Kidney (tissue), 14 donors: Measurements from ENCODE around the gene FAM114A2. TPM values are rescaled to one million over a fixed set of nuclear protein-coding genes. Genes with fewer than 3 reads are reported as not detected.

Experiments used
- DNase-seq, 5 donors: peaks; one replicate each; pipeline ENCODE4 v3.0.0-alpha.2; 2013 to 2020
- FAIRE-seq: peaks from 2 replicates; lab custom pipeline; 2012; peaks lifted over from hg19 to GRCh38; lab: Jason Lieb, UNC
- H3K27ac ChIP-seq, 2 donors: one replicate each; pipeline ENCODE4 v1.7.0; 2013; ENCODE audit warnings: low read depth in 2 of 2, low read length in 2 of 2, inconsistent platforms in 1 of 2
- H3K27me3 ChIP-seq: one replicate; pipeline ENCODE4 v1.7.1; 2013; ENCODE audit warnings: low read length, inconsistent platforms; ENCODE audit not compliant: control insufficient read depth, insufficient read depth
- H3K36me3 ChIP-seq, 3 donors: one replicate each; pipeline versions ENCODE4 v1.7.0 to v1.7.1; 2013; ENCODE audit warnings: low read length in 3 of 3, control low read depth in 1 of 3, inconsistent platforms in 1 of 3; ENCODE audit not compliant: insufficient read depth in 3 of 3, control insufficient read depth in 2 of 3
- H3K4me1 ChIP-seq, 3 donors: one replicate each; pipeline versions ENCODE4 v1.7.0 to v1.7.1; 2013; ENCODE audit warnings: low read length in 3 of 3, inconsistent platforms in 1 of 3, low read depth in 1 of 3; ENCODE audit not compliant: control insufficient read depth in 2 of 3, insufficient read depth in 2 of 3
- H3K4me3 ChIP-seq, 3 donors: one replicate each; pipeline versions ENCODE4 v1.7.0 to v1.8.1; 2013; ENCODE audit warnings: low read length in 3 of 3, control low read depth in 1 of 3, inconsistent platforms in 1 of 3
- H3K9ac ChIP-seq, 3 donors: one replicate each; pipeline versions ENCODE4 v1.7.0 to v1.7.1; 2013; ENCODE audit warnings: low read length in 3 of 3, control low read depth in 1 of 3, inconsistent platforms in 1 of 3
- H3K9me3 ChIP-seq, 3 donors: one replicate each; pipeline versions ENCODE4 v1.7.0 to v1.7.1; 2013; ENCODE audit warnings: low read length in 3 of 3, control low read depth in 1 of 3, inconsistent platforms in 1 of 3; ENCODE audit not compliant: control insufficient read depth in 2 of 3, insufficient read depth in 1 of 3
- intact Hi-C: fragments of 100-400 bp; cut with DNase I; formaldehyde crosslinking; loops from one replicate; pipeline ENCODE4 v1.11.1; 2022
- polyA plus RNA-seq: library from polyadenylated mRNA; stranded (reverse); fragments of 350-450 nt; fragmentation: Illumina TruSeq; extraction: RNeasy Lipid Tissue Mini Kit (QIAGEN cat#74804); gene quantifications from one replicate; pipeline ENCODE4 v1.2.3, GENCODE V29; 2014; ENCODE audit warnings: low read depth, low replicate concordance; ENCODE audit not compliant: insufficient read depth
- total RNA-seq: library from RNA; stranded (reverse); fragmentation: NEBNext Ultra II Directional; extraction: Animal tissue kit (Norgen Biotek cat#: 25700); gene quantifications from one replicate; pipeline ENCODE4 v1.2.1, GENCODE V29; 2021
- TF ChIP-seq, protein P1 (sequence below): IDR thresholded peaks from 3 replicates; pipeline ENCODE4 v1.5.1; 2012; ENCODE audit warnings: mild to moderate bottlenecking, moderate library complexity, borderline replicate concordance; ENCODE audit not compliant: insufficient read depth; ENCODE audit errors: extremely low read depth
- donor health status: control.
- donor health status: control.
- donor health status: control.
- donor health status: control.
- donor health status: control.
- donor health status: DM: yes; HTN: yes; CAD: no.
- donor health status: Normal renal cell carcinoma (clear cell type).

The FAM114A2 gene
- total and polyA plus RNA-seq, 2 donors from 2014 or later: 12.9 to 36.2 TPM

DNA sequence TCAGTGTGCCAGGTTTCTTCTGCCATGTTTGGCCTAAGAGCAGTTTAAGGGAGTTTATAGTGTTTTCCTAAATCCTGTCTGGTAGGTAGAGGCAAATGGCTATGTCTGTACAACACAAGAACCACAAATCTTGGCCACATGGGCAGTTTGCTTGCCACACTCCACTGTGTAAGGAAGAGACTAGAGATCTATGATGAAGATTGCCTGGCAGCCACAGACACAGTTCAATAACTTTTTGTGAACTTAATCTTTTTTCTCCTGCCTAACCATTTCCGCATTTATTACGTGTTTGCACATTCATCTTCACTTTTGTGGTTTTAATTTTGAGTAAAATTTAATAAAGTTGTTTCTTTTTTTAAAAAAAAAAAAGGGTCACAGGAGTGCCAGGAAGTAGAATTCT lies 5.9 kb upstream of the FAM114A2 start:
- Histone ChIP-seq H3K4me3 (no peak overlapping the region), H3K27ac (no peak overlapping the region), H3K4me1 (peaks cover 0 to 8% (median 4%) of the 10 kb centered on the region in 3 donors), H3K9ac (no peak overlapping the region), H3K9me3 (no peaks in the 10 kb centered on the region), H3K36me3 (no peaks in the 10 kb centered on the region), H3K27me3 (no peaks in the 10 kb centered on the region)
- no peak for DNase-seq
- no peak for FAIRE-seq
- intact Hi-C loops: no loop called here
- TF ChIP-seq, protein P1, sequence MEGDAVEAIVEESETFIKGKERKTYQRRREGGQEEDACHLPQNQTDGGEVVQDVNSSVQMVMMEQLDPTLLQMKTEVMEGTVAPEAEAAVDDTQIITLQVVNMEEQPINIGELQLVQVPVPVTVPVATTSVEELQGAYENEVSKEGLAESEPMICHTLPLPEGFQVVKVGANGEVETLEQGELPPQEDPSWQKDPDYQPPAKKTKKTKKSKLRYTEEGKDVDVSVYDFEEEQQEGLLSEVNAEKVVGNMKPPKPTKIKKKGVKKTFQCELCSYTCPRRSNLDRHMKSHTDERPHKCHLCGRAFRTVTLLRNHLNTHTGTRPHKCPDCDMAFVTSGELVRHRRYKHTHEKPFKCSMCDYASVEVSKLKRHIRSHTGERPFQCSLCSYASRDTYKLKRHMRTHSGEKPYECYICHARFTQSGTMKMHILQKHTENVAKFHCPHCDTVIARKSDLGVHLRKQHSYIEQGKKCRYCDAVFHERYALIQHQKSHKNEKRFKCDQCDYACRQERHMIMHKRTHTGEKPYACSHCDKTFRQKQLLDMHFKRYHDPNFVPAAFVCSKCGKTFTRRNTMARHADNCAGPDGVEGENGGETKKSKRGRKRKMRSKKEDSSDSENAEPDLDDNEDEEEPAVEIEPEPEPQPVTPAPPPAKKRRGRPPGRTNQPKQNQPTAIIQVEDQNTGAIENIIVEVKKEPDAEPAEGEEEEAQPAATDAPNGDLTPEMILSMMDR: no peak

DNA sequence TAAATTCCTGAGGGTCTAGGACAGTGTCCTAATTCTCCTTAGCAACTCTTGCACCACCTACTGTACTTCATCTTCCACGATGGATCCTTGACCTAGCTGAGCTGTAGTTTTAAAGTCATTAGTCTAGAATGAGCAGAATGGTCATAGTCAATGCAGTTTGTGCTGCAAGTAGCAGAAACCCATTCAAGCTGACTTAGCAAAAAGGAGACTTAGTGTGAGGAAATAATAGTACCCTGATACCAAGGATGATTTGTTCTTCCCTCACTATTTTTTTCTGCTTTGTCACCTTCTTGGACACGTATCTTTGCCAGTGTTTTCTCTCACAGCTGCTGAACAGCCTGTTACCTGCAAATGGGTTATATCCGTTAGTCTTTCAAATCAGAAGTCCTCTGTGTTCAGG lies 5.4 kb upstream of the FAM114A2 start:
- Histone ChIP-seq H3K36me3 (no peaks in the 10 kb centered on the region), H3K9me3 (no peaks in the 10 kb centered on the region), H3K4me3 (no peak overlapping the region), H3K9ac (no peak overlapping the region), H3K4me1 (peaks cover 0 to 11% (median 4%) of the 10 kb centered on the region in 3 donors), H3K27me3 (no peaks in the 10 kb centered on the region), H3K27ac (no peak overlapping the region)
- TF ChIP-seq, protein P1: no peak
- DNase-seq (no peak), FAIRE-seq (no peak)
- intact Hi-C loops: no loop called here

DNA sequence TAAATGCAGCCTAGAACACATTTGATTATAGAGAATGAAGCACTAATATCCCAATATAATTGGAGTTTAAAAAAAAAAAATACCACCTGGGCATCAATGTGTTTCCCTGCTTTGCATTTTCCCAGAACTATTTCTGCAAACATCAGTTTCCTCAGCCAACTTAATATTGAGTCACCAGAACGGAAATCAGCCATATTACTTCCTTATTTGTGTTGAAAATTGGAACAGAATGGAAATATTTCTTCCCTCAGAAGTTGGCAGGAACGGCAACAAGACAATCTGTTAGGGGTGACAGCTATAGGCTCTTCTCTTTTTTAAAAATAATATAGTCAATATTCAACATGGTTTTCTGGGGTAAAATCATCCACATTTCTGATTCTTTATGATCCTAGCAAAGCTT lies 4.1 kb upstream of the FAM114A2 start:
- Histone ChIP-seq H3K27me3 (no peaks in the 10 kb centered on the region), H3K4me3 (no peak overlapping the region), H3K27ac (no peak overlapping the region), H3K36me3 (no peaks in the 10 kb centered on the region), H3K9ac (no peak overlapping the region), H3K4me1 (peaks cover 0 to 11% (median 5%) of the 10 kb centered on the region in 3 donors), H3K9me3 (no peaks in the 10 kb centered on the region)
- no peak for DNase-seq
- intact Hi-C loops: no loop called here
- no peak for FAIRE-seq
- TF ChIP-seq, protein P1: no peak

DNA sequence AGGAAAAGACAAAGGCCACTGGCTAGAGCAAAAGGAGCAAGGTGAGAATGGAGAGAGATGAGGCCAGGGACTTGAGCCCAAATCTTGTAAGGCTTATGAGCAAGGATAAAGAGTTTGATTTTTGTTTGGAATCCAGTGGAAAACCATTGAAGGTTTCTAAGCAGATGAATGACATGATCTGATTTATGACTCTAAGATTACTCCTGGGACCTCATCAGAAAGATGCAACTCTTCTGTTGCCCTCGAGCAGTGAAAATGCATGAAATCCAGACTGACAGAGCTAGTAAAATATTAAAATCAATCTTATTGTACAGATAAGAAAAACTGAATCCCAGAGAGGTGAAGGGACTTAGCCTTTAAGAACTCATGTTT lies 734 bp upstream of the FAM114A2 start:
- Histone ChIP-seq H3K27ac (no peak overlapping the region), H3K4me3 (peak overlapping the region; percentile 97 to 99 (median 98)), H3K4me1 (peaks cover 0 to 8% (median 8%) of the 10 kb centered on the region in 3 donors), H3K9me3 (no peaks in the 10 kb centered on the region), H3K9ac (peak overlapping the region; percentile 91 to 98 (median 93)), H3K36me3 (no peaks in the 10 kb centered on the region), H3K27me3 (no peaks in the 10 kb centered on the region)
- intact Hi-C loops: no loop called here
- DNase-seq (no peak), FAIRE-seq (no peak)
- TF ChIP-seq, protein P1: no peak
